Transverse colon (tissue), 3 donors: Measurements from ENCODE around the gene PKLR.

Experiments
- CTCF ChIP-seq, 5 experiments: fragments of 200-600 bp in 3 of 5; fragments of 450-650 bp in 2 of 5; sonication (generic) in 3 of 5; IDR thresholded peaks; 1 replicate in 2 of 5; 2 replicates in 3 of 5; pipeline ENCODE4 v1.5.1; 2016 to 2017; ENCODE audit warnings: antibody characterized with exemption in 5 of 5, inconsistent platforms in 3 of 5, mild to moderate bottlenecking in 2 of 5, moderate library complexity in 1 of 5
- POLR2A ChIP-seq: fragments of 450-650 bp; IDR thresholded peaks from one replicate; pipeline ENCODE4 v1.6.1; 2016; ENCODE audit warnings: antibody characterized with exemption, mild to moderate bottlenecking, moderate library complexity

GRCh38 chr1:155282488-155283091, 18.6 kb downstream of the PKLR start:
- TF ChIP-seq POLR2A (no peak), CTCF (IDR thresholded peaks at IDR 0.05) (no peak)
